ENCODE measurements around the gene JMJD6.

DNA sequence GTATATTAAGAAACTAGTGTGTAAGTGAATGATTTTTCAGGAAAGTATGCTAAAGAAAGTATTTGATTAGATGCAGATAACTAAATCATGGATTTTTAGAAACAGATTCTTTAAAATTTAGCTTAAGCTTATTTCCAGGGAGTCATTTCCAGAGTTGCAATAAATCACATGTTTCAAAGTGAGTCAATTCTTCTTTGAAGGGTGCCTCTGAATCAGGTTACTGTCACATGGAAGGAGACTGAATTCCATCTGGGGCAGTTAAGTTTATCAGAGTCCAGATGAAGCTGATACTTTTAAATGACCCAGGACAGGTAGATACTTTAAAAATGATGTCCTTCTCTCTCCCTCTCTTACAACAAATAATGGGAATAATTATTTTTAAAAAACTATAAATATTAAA lies 16.6 kb upstream of the JMJD6 start:
- TF ChIP-seq, protein P1, sequence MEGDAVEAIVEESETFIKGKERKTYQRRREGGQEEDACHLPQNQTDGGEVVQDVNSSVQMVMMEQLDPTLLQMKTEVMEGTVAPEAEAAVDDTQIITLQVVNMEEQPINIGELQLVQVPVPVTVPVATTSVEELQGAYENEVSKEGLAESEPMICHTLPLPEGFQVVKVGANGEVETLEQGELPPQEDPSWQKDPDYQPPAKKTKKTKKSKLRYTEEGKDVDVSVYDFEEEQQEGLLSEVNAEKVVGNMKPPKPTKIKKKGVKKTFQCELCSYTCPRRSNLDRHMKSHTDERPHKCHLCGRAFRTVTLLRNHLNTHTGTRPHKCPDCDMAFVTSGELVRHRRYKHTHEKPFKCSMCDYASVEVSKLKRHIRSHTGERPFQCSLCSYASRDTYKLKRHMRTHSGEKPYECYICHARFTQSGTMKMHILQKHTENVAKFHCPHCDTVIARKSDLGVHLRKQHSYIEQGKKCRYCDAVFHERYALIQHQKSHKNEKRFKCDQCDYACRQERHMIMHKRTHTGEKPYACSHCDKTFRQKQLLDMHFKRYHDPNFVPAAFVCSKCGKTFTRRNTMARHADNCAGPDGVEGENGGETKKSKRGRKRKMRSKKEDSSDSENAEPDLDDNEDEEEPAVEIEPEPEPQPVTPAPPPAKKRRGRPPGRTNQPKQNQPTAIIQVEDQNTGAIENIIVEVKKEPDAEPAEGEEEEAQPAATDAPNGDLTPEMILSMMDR (conservative IDR thresholded peaks at IDR 0.05; ENCODE audit: low read length) = no peak
- no peak for TF ChIP-seq EZH2phosphoT487 (IDR thresholded peaks at IDR 0.05; ENCODE audit: borderline replicate concordance, low read depth, low read length)
